ENCODE data around the gene ROR1.
"Not testable (repeated sequence)": the region's sequence is repeated elsewhere in the genome, so short reads cannot be mapped to it uniquely, and the experiment has no call there.

The ROR1 gene

DNA sequence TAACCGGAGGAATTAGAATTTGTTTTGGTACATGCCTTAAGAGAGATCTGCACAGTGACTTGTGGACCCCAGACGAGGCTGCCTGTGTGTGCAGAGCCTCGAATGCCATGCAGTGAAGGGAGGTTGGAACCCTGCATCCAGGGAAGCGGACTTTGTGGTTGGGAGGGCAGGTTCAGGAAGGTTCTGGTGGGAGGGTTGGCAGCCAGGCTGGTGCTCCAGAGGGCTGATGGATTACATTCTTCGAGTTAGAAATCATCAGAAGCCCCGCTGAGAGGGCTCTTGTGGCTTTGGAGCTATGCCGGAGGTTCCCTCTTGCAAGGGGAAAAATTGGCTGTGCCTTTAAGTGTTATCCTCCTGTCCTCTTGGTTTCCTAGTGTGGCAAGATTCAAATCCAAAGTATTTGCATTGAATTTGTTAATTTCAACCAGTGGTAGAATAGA is 21.1 kb downstream of the ROR1 start:
- Mint-ChIP-seq H3K27ac (no peak overlapping the region), H3K9me3 (ENCODE audit: low read depth) (no peaks in the 10 kb centered on the region), H3K27me3 (peaks cover 7% of the 10 kb centered on the region), H3K4me3 (no peak overlapping the region), H3K36me3 (no peaks in the 10 kb centered on the region), H3K4me1 (ENCODE audit: low read depth) (no peaks in the 10 kb centered on the region)

DNA sequence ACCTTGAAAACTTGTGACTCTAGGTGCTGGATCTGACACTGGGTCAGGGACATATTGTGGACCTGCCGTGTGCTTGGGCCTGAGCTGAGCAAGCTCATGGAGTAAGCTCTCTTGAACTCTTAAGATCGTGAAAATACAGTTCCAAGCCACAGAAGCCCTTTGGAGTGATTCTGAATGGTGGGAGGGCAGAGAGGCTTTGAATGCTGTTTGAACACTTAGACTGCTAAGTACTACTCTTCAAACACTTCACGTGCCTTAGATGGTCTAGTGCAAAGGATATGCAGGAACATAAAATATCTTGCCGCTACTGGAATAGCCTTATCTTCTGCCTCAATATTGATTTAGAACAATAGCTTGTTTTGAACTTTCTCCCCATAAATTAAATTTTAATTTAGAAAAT is 21.6 kb downstream of the ROR1 start:
- Mint-ChIP-seq H3K27me3 (peaks cover 7% of the 10 kb centered on the region), H3K4me1 (ENCODE audit: low read depth) (no peaks in the 10 kb centered on the region), H3K36me3 (no peaks in the 10 kb centered on the region)

GRCh38 chr1:63797056-63797726 is 23.4 kb downstream of the ROR1 start:
- Mint-ChIP-seq H3K36me3 (no peaks in the 10 kb centered on the region), H3K4me1 (ENCODE audit: low read depth) (no peaks in the 10 kb centered on the region), H3K4me3 (no peak overlapping the region), H3K9me3 (ENCODE audit: low read depth) (no peaks in the 10 kb centered on the region), H3K27me3 (peaks cover 4% of the 10 kb centered on the region), H3K27ac (no peak overlapping the region)

More for the DNA sequence above, 21.6 kb downstream of the ROR1 start:
- no peaks in the 10 kb centered on the region for H3K9me3 Mint-ChIP-seq (ENCODE audit: low read depth)
- H3K27ac Mint-ChIP-seq = no peak overlapping the region
- H3K4me3 Mint-ChIP-seq = no peak overlapping the region

GRCh38 chr1:63798284-63798683 is 24.5 kb downstream of the ROR1 start:
- H3K27ac Mint-ChIP-seq = no peak overlapping the region
- H3K9me3 Mint-ChIP-seq (ENCODE audit: low read depth) = no peaks in the 10 kb centered on the region
- H3K4me1 Mint-ChIP-seq (ENCODE audit: low read depth) = no peaks in the 10 kb centered on the region
- peaks cover 4% of the 10 kb centered on the region for H3K27me3 Mint-ChIP-seq
- no peak overlapping the region for H3K4me3 Mint-ChIP-seq
- no peaks in the 10 kb centered on the region for H3K36me3 Mint-ChIP-seq

- Mint-ChIP-seq H3K36me3 (no peaks in the 10 kb centered on the region), H3K9me3 (ENCODE audit: low read depth) (no peaks in the 10 kb centered on the region), H3K27me3 (peaks cover 4% of the 10 kb centered on the region), H3K4me3 (no peak overlapping the region), H3K27ac (no peak overlapping the region), H3K4me1 (ENCODE audit: low read depth) (no peaks in the 10 kb centered on the region)
Measured at GRCh38 chr1:63799307-63799706, 25.5 kb downstream of the ROR1 start.

DNA sequence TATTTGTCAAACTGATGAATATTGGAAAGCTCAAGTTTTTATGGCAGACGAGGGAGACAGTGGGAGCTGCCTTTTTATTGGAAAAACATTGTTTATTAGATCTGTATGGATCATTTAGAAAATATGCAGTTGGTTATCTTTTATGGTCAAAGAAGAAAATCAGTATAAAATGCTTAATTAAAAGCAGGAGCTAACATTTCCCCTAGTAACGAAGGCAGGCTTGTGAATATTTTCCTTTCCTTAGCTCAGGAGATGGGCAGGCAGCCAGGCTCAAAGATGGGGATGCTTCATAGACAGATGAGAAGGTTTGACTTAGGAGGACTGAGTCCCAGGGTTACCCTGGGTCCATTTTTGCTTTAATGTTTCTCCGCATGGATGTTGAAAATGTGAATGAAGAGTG is 26.0 kb downstream of the ROR1 start:
- Mint-ChIP-seq H3K27ac (no peak overlapping the region), H3K9me3 (ENCODE audit: low read depth) (no peaks in the 10 kb centered on the region), H3K4me1 (ENCODE audit: low read depth) (no peaks in the 10 kb centered on the region), H3K4me3 (no peak overlapping the region), H3K27me3 (peaks cover 4% of the 10 kb centered on the region), H3K36me3 (no peaks in the 10 kb centered on the region)

GRCh38 chr1:63802109-63802508 is 28.3 kb downstream of the ROR1 start:
- H3K4me1 Mint-ChIP-seq (ENCODE audit: low read depth) = no peaks in the 10 kb centered on the region
- no peak overlapping the region for H3K27ac Mint-ChIP-seq
- peaks cover 4% of the 10 kb centered on the region for H3K27me3 Mint-ChIP-seq
- H3K36me3 Mint-ChIP-seq = no peaks in the 10 kb centered on the region
- H3K9me3 Mint-ChIP-seq (ENCODE audit: low read depth) = no peaks in the 10 kb centered on the region
- no peak overlapping the region for H3K4me3 Mint-ChIP-seq

DNA sequence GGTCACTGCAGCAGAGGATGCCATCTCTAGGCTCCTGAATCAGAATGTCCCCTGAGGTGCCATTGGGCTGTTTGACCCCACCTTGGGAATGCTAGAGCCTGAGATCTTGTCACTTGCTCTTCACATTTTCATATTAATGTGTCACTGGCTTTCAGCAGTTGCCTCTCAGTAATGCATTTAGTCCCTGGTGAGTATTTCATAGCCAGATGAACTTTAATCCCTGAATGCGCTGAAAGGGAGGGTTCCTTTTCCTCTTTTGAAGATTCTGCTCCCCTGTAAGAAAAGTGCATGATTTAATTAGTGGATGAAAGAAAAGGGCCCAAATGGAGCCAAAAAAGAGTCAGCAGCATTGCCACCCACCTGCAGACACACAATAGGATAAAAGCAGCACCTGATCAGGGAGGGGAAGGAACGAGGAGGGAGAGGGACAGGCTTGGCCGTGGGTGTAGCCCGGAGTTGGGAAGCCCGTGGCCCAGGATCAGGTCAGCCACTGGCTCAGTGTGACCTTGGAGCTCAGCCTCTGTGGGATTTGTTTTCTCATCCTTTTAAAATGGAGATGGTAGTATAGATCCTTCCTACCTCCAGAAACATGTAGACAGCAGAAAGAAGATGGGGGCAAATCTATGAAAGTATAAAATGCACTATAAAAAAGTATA is 31.1 kb downstream of the ROR1 start:
- H3K9me3 Mint-ChIP-seq (ENCODE audit: low read depth) = no peaks in the 10 kb centered on the region
- no peaks in the 10 kb centered on the region for H3K36me3 Mint-ChIP-seq
- H3K27me3 Mint-ChIP-seq = peaks cover 4% of the 10 kb centered on the region
- no peaks in the 10 kb centered on the region for H3K4me1 Mint-ChIP-seq (ENCODE audit: low read depth)
- no peak overlapping the region for H3K4me3 Mint-ChIP-seq
- H3K27ac Mint-ChIP-seq = no peak overlapping the region

DNA sequence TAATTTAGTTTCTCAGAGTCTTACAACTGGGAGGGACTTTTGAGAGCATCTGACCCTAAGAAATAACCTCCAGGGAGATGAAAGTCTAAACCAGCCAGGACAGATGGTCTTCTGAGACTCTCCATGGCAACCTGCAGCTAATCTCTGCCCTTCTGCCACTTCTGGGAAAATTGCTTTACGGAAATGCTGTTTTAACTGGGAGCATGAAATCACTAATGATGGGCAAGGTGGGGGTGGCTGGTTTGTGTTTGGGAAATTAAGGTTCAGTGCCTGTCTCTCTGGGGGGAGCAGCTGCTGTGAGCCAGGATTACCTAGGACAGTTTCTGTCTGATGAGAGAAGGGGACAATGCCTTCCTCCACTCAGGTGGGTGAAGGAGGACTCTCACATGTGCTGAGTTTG is 33.2 kb downstream of the ROR1 start:
- Mint-ChIP-seq H3K4me3 (no peak overlapping the region), H3K27me3 (peaks cover 7% of the 10 kb centered on the region), H3K36me3 (no peaks in the 10 kb centered on the region), H3K4me1 (ENCODE audit: low read depth) (no peaks in the 10 kb centered on the region), H3K9me3 (ENCODE audit: low read depth) (no peaks in the 10 kb centered on the region), H3K27ac (no peak overlapping the region)

- Mint-ChIP-seq H3K27me3 (peaks cover 9% of the 10 kb centered on the region), H3K4me3 (no peak overlapping the region), H3K9me3 (ENCODE audit: low read depth) (no peaks in the 10 kb centered on the region), H3K27ac (no peak overlapping the region), H3K4me1 (ENCODE audit: low read depth) (no peaks in the 10 kb centered on the region), H3K36me3 (no peaks in the 10 kb centered on the region)
Measured at GRCh38 chr1:63810936-63811469, 37.2 kb downstream of the ROR1 start.

DNA sequence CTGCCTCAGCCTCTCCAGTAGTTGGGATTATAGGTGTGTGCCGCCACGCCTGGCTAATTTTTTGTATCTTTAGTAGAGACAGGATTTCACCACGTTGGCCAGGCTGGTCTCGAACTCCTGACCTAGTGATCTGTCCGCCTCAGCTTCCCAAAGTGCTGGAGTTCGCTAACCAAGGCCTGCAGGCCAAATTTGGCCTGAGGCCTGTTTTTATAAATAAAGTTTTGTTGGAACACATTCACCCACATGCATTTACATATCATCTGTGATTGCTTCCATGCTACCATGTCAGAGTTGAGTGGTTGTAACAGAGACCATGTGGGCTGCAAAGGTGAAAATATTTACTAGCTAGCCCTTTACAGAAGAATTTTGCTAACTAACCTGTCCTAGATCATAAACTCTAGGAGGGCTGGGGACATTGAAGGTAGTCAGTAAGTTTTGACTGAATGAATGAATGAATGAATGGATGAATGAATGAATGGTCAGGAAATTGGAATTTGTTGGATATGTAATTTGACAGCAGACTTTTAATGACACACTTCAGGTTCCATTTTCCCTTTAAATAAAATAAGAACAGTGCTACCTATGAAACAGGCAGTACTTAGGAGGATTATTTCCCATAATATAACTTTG is 38.4 kb downstream of the ROR1 start:
- Mint-ChIP-seq H3K4me1 (ENCODE audit: low read depth) (no peaks in the 10 kb centered on the region), H3K4me3 (no peak overlapping the region), H3K9me3 (ENCODE audit: low read depth) (no peaks in the 10 kb centered on the region), H3K27me3 (peaks cover 13% of the 10 kb centered on the region), H3K27ac (no peak overlapping the region), H3K36me3 (no peaks in the 10 kb centered on the region)

GRCh38 chr1:63813829-63814277 is 40.0 kb downstream of the ROR1 start:
- H3K36me3 Mint-ChIP-seq = no peaks in the 10 kb centered on the region
- H3K27ac Mint-ChIP-seq = no peak overlapping the region
- no peaks in the 10 kb centered on the region for H3K9me3 Mint-ChIP-seq (ENCODE audit: low read depth)
- H3K4me1 Mint-ChIP-seq (ENCODE audit: low read depth) = no peaks in the 10 kb centered on the region
- peaks cover 14% of the 10 kb centered on the region for H3K27me3 Mint-ChIP-seq
- no peak overlapping the region for H3K4me3 Mint-ChIP-seq

- H3K4me3 Mint-ChIP-seq; H3K27ac Mint-ChIP-seq; H3K36me3 Mint-ChIP-seq; H3K9me3 Mint-ChIP-seq (ENCODE audit: low read depth); H3K27me3 Mint-ChIP-seq; H3K4me1 Mint-ChIP-seq (ENCODE audit: low read depth): not testable (repeated sequence)
Measured at GRCh38 chr1:63816217-63816815, 42.5 kb downstream of the ROR1 start.

GRCh38 chr1:63817152-63817667 is 43.4 kb downstream of the ROR1 start:
- Mint-ChIP-seq H3K9me3 (ENCODE audit: low read depth) (no peaks in the 10 kb centered on the region), H3K27ac (no peak overlapping the region), H3K36me3 (no peaks in the 10 kb centered on the region)

DNA sequence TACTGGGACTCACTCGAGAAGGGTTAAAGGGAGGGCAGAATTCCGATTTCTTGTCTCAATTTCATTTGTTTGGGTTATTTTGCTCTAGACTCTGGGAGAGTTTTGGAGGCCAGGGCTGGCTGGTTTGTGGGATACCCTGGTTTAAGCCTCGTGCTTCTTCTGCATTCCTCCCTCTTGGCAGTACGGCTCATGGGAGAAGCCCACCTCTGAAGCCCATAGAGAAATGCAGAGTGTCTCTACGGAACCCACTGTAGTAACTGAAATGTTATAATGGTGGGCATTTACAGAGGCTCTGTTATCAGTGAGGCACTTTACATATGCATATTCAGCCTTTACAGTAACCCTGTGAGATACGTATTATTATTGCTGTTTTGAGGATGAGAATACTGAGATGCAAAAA is 43.9 kb downstream of the ROR1 start:
- Mint-ChIP-seq H3K27me3 (peaks cover 9% of the 10 kb centered on the region), H3K27ac (no peak overlapping the region), H3K9me3 (ENCODE audit: low read depth) (no peaks in the 10 kb centered on the region), H3K4me3 (no peak overlapping the region), H3K4me1 (ENCODE audit: low read depth) (no peaks in the 10 kb centered on the region), H3K36me3 (no peaks in the 10 kb centered on the region)

More at GRCh38 chr1:63817152-63817667, 43.4 kb downstream of the ROR1 start:
- Mint-ChIP-seq H3K4me3 (no peak overlapping the region), H3K4me1 (ENCODE audit: low read depth) (no peaks in the 10 kb centered on the region), H3K27me3 (peaks cover 9% of the 10 kb centered on the region)
